ENCODE measurements around the gene VAC14.
A peak's percentile ranks its signal among the peaks of the same experiment; 100 is the strongest.

VAC14 gene

GRCh38 chr16:70686376-70687101 lies 114.4 kb downstream of the VAC14 start:
- TF ChIP-seq CTCF (IDR thresholded peaks at IDR 0.05; ENCODE audit: extremely low read depth, missing control alignments): no peak
- no peak for DNase-seq (ENCODE audit: low spot score)

- no peak for TF ChIP-seq CTCF (IDR thresholded peaks at IDR 0.05; ENCODE audit: extremely low read depth, missing control alignments)
- DNase-seq (ENCODE audit: low spot score): peak; percentile 70
These were observed 115.0 kb downstream of the VAC14 start, which contains the start of gene MTSS2 for GRCh38 chr16:70685938-70686375. Gene MTSS2 (minus strand): TSS chr16:70686053. CDS start chr16:70685791, 262 bp downstream.

DNA sequence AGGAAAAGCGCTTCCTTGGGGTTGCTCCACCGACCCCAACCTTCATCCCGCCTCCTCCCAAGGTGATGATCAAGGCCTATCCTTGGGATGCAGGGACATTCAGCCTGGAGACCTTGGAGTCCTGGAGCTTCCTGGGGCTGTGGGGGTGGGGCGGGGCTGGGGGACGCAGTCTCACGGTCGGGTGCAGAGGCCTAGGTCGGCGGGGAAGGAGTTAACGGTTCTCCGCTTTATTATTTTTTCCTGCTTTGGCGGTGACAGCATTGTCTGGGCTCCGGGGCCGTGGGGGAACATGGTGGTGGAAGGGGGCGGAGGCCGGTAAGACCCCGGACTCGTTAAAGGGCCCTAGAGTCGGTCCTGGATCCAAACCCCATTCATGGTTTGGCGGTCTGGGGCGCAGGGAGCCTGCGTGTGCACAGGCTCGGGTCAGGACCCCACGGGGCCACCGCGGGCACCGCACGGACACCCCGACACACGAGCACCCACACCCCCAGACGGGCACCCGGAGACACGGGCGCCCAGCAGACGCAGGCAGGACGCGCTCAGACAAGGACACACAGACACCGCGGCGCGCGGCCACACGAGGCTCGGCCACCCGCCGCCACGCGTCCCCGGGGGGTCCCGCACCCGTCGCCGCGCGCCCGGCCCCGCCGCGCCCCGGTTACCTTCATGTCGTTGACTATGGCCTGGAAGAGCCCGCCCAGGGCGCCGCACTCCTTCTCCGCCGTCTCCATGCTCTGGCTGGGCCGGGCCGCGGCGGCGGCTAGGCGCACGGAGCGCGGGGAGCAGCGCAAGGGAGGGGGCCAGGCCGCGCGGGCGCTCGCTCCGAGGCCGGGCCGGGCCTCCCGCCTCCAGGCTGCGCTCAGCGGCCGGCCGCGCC lies 115.7 kb downstream of the VAC14 start:
- no peak for TF ChIP-seq CTCF (IDR thresholded peaks at IDR 0.05; ENCODE audit: extremely low read depth, missing control alignments)
- DNase-seq (ENCODE audit: low spot score): peak; percentile 70

DNA sequence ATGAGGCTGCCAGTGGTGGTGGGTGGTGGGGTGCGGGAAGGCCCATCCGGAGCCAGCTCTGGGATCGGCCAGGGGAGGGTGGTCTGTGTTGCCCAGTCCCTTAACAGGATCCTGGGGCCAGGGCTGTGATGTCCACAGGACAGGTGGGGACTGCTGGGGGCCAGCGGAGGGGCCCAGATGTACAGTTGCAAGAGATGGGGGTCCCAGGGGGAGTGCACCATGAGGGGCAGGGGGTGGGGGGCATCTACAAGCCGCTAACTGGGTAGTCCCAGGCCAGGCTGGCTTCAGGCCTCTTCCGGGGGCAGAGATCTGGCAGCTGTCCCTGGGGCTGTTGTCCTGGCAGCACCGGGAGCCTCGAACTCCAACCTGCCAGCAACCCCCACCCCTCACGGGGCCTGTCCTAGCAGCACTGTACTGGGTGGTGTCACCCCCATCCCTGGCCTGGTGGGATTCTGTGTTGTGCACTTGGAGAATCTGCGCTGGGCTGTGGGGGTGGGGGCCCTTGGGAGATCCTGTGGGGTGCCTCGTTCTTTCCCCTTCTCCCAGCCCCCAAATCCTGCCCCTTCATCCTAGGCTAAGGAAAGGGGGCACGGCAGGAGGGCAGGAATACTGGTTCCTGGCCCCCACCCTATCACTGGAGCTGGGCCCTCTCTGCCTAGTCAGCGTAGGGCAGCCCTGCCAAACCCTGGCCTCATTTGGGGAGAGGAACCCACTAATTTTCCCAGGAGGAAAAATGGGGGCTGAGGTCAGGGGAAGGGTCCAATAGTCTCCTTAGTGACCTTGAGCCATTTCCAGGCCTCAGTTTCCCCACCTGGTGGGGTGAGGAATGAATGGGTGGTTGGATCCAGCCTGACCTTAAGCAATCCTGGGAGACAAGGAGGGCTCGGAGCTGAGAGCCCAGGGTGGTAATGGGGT lies 116.6 kb downstream of the VAC14 start:
- DNase-seq (ENCODE audit: low spot score): no peak
- no peak for TF ChIP-seq CTCF (IDR thresholded peaks at IDR 0.05; ENCODE audit: extremely low read depth, missing control alignments)

DNA sequence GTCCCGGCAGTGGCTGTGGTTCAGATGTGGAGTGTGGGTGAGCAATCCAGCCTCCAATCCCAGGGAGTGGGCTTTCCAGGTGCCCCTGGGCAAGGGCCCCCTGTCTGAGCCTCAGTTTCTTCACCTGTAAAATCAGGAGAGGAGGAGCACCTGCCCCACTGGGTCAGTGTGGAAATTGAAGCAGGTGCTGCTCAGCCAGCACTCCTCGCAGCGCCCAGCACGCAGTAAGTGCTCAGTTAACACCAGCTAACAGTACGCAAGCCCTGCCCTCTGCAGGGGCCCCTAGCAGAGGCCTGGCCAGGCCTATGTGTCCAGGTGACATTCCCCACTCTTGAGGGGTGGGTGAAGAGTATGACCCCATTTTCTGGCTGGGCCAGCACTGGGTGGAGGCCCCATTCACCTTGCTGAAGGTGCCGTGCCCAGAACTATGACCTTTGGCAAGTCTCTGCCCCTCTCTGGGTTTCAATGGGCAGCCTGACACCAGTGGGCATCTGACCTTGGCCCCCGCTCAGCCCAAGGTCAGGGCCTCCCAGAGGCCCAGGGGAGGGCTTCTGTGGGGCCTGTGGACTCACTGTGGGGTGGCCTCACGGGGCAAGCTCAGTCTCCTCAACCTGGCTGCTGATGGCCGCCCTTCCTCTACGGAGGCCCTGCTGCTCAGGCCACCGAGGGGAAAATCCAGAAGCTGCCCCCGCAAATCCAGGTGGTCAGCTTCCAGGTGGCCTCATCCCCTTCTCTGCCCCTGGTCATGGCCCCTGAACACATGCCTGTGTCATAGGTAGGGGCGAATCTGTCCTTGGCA lies 117.6 kb downstream of the VAC14 start:
- TF ChIP-seq CTCF (IDR thresholded peaks at IDR 0.05; ENCODE audit: extremely low read depth, missing control alignments): no peak
- no peak for DNase-seq (ENCODE audit: low spot score)

GRCh38 chr16:70682239-70683145 lies 118.5 kb downstream of the VAC14 start:
- no peak for TF ChIP-seq CTCF (IDR thresholded peaks at IDR 0.05; ENCODE audit: extremely low read depth, missing control alignments)
- no peak for DNase-seq (ENCODE audit: low spot score)

Data from GM20000 (cell line).